Right renal pelvis (tissue), 4 donors: ENCODE results near the gene MAML3. TPM values are rescaled to one million over a fixed set of nuclear protein-coding genes. Genes with fewer than 3 reads are reported as not detected.

Source experiments
- DNase-seq, 4 donors: peaks; one replicate each; pipeline ENCODE4 v3.0.0-alpha.2; 2013; ENCODE audit warnings: low read depth in 4 of 4, low spot score in 3 of 4, missing footprints in 1 of 4
- polyA plus RNA-seq, 4 donors: library from polyadenylated mRNA; unstranded; fragments of 120-200 nt; gene quantifications; one replicate each; pipeline ENCODE4 v1.2.1, GENCODE V29; 2013; ENCODE audit not compliant: insufficient read length in 4 of 4

The MAML3 gene
- polyA plus RNA-seq, 4 donors = 17.4 to 19.8 (median 17.9) TPM

DNA sequence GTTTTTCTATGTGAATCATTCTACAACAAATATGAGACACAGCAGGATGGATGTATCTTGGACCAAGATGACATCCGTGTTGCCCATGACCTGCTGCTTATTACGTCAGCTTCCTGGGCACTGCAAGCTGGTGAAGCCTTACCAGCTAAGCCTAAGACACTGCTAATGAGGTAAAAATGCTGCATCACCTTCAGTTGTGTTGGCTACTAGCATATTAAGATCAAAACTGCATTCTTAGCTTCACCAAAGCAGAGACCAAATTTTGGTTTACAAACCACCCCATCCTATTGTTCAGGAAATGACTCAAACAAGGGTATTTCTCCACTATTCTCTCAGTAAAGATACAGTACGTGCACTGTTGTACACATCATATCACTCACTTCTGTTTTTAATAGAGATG is 50.3 kb downstream of the MAML3 start:
- no peak for DNase-seq

DNA sequence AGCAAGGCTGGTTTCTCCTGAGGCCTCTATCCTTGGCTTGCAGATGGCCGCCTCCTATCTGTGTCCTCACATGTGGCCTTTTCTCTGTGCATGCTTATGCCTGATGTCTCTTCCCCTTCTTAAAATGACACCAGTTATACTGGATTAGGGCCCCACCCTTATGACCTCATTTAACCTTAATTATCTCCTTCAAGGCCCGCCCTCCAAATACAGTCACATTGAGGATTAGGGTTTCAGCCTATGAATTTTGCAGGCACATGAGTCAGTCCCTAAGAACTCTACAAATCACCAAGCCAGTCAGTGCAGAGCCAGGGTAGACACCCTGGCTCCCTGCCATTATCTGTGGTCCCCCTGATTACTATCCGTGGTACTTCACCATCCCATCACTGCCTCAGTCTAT is 51.6 kb downstream of the MAML3 start:
- no peak for DNase-seq

DNA sequence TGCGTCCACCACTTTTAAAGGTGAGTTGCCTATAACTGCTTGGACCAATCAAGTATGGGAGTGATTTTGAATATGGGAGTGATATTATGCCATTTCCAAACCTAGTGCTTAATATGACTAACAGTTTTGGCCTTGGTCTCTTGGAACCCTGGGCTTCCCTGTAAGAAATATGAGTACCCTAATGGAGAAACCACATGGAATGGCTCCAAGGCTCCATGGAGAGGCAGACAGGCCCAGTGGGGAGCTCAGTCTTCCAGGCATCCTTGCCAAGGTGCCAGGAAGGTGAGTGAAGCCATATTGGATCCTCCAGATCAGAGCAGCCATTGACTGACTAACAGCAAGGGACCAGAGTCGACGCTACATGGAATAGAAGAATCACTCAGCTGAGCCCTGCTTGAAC is 53.2 kb downstream of the MAML3 start:
- DNase-seq = no peak

DNA sequence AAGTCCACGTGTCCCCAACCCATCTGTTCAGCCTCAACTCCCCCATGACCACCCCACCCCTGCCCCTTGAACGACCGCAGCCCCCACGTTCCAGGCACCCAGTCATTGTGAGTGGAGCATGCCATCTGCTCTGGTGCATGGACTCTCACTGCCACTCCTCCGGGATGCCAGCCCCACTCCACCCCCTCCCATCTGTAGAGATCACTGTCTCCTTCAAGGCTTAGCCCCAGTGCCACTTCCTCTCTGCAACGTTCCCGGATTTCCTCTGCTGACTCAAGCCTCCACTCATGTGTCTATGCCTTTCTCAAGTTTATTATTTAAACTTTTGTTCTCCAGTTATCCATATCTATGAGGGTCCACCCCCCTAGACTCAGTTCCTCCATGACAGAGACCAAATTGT is 54.0 kb downstream of the MAML3 start:
- DNase-seq = no peak

DNA sequence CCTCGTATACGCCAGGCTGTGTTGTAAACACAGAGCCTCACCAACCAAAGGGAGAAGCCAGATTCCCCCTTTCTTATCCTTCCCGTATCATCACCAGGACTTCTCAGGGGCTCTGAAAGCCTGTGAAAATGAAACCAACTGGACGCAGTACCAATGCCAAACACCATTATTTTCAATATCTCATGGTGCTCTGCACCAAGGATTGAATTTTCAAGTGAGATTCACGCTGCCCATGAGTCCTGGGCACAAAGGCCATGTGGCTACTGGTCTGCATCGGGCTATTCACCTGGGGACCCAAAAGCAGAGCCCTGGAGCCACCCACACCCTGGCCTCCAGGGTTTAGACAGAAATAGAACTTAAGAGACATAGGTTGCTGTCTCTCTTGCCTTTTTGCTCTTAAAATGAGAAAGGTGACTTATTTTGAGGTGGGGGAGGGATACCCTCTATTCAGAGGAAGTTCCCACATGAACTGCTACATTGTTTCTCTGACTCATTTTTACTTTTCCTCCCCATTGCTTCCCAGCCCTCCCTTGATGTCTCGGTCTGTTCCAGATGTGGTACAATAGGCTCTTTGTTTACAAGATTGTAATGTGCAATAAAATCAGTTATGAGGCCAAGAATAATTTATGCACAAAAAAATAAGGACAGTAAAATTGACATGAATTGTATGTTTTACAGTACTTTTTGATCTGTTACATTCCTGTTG is 55.4 kb downstream of the MAML3 start:
- no peak for DNase-seq

DNA sequence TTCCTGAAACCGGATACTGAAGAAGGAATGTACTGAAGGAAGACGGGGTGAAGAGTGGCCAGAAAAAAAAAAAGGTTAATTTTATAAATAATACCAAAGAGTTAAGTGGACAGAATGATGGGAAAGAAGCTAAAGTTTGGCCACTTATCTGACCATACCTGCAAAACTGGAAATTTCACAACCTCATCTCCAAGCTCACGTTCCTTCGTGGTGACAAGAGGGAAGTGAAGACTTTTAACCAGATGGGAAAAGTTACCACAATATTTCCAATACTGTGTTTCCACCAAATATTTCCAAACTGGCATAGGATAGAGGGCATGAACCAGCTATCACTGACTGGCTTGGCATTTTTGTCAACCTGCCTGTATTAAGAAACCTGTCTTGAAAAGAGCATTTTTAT is 56.4 kb downstream of the MAML3 start:
- no peak for DNase-seq

DNA sequence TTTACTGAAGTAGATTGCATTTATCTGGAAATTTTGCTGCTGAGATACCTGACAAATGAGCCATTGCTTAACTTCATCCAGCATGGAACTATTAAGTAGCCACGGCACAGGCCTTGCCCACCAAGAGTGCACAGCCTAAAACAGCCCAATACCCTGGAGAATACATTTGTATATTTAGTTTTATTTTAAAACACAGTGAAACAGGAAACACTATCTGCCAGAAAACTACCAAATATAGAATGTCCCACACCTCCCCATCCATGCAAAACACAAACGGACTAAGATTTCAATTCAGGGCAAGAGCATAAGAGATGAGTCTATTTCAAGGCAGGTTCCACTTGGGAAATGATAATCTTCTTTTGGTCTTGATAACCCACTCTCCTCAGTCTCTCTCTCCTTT is 57.1 kb downstream of the MAML3 start:
- no peak for DNase-seq

DNA sequence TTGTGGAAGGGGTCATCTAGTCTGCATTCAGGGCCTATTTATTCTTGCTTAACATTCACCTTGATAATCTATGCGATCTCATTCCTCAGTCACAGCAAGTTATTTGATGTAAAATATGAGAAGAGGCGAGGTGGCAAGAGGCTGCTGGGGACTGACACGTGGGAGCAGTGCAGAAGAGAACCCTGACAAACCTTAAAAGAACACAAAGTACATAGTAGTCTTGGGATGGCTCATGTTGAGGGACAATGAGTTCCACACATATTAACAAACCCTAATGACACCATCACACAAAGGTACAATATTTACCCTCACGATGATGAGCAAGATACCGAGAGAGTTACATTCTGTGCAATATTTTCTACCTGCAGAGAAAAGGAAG is 57.5 kb downstream of the MAML3 start:
- DNase-seq = no peak

DNA sequence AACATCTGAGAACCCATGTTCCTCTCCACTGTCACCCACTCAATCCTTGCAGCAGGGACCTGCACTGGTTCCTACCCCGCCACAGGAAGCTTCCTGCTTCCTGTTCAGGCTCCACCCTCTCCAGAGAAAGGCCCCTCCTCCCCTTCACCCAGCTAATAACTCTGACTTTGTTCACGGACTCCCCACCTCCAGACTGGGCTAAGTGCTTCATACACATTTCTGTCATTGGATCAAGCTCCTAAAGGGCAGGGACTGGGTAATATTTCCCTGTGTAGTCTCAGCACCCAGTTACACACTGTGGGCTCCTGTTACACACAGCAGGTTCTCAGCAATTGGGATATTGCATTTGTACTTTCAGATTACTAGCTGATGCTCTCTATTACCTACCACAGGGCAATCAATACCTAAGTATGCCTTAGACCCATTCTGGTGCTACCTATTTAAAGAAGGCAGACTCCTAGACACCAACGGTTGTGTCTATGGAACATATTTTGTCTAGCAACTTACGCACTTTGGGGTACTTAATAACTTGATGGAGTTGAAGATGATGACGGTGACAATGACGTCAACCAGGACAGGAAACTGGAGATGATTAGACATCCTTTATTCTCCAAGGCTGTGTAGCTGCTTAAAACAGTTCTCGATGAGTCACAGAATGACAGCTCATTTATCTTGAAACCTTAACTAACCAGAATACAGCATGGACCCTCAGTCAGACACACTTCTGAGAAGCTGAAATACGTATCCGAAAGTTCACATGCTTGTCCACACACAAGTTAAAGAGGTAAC is 58.1 kb downstream of the MAML3 start:
- DNase-seq = no peak

DNA sequence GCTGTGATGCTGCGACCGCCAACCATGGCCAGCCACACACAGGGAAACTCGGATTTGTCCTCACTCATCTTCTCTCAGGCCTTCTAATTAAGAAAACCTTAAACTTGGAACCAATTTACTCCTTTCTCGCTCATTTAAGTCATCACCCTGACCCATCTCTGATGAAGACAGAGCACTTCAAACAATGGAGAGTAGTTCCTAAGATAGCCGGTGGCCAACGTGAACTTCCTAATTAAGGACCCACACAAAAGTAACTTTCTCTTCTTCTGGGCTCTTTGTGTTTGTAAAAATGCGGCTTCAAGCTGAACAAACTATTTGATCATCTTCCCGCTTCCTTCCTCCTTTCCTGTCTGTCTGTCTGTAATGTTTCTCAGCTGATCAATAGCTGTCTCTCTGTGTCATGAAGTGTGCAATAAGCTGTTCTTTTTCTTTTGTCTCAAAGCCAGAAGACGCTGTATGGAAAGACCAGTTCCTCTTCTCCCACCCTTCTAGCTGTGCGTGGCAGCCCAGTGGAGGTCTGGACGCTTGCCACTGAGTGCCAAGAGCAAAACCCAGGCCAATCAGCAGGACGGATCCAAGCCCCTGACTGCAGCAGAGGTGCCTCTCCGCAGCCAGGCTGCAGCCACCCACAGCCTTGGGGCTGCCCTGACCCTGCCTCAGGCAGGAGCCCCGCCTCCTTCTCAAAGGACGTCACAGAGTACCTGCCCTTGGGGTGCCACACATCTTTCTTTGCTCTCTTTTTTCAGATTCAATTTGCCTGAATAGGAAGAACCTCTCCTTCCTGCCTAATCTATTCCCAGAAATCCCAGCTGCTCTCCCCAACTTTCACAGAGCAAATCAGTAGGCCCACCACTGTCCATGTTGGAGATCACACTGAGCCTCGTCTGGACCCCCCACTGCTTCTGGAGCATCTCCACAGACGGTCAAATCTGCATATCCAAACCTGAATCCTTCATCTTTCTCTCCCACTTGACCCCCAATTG is 59.3 kb downstream of the MAML3 start:
- DNase-seq = no peak

DNA sequence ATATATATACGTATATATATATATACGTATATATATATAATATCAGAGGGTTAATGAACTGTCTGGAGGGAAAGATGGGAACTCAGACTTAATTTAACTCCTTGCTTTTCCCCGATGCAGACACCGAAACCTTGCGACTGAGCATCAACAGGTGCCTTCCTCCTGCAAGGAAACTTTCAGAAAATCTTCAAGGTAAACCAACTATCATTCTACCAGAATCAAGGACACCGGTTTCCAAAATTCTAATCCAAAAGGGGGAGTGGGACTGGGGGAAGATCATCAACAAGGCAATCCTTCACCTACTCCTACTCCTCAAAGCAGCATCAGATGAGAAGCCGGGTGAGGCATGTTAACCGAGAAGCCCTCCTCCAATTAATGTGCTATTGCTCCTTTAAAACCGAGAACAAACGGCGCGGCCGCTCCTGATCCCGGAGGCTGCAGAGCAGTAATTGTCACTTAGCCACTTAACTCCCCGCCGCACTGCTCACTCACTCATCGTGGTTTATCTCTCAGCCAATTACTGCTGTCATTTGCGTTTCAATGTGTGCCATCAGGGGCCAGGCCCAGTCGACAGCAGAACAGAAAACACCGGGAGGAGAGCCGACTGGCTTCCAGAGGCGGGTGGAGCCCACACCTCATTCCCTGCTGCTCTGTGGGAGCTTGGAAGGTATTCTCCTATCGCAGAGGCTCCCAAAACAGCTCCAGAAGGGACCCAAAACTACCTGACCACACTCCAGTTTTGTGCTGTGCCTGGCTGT is 61.7 kb downstream of the MAML3 start:
- DNase-seq = no peak

DNA sequence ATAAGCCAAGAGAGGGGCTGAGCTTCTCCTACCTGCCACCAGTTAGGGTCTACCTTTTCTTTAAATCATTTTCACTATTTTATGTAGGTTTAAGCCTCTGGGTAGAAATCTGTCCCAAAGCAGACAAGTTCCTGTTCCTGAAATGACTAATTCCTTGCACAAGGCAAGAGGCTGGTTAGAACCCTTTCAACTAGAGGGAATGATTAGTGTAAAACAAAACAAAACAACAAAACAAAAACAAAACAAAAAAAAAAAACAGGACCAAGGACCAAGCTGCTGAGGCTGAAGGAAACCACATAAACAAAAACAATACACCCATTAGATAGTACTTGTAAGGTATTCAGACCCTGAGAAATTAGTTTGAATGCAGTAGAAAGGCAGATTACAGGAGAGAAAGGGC is 62.7 kb downstream of the MAML3 start:
- no peak for DNase-seq

DNA sequence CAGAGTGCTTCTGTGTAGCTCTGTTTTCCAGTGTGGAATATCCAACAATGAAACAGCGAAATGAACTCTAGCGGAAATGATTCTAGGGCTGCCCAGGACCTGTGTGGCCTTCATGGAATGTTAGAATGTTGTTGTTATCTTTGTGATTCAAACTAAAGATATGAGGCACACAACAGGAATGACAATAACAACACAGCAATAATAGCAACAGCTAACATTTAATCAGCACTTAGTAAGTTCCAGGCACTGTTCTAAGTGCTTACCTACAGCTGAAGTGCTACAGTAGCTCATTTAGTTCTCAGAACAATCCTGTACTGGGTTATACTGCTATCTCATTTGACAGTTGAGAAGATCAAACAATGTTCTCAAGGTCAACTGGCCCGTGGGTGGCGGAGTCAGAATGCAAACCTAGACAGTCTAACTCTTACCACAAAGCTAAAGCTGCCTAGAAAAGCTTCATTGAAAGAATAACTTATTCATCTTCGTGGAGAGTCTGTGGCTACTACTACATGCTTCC is 63.7 kb downstream of the MAML3 start:
- no peak for DNase-seq

DNA sequence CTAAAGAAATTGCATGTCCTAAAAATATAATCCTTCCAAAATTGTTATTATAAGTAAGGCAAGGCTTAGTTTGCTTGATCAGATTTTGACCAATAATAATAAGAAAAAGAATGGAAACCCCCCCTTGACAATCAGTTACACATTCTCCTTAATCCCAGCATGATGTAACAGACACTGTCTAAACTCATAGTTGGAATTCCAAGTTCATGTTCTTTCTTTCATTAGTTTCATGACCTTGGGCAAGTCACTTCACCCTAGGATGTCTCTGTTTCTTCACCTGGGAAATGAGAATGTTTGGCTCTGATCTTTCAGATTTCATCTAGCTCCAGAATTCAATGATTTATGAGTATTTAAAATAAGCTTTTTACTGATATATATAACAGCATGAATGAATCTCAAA is 64.8 kb downstream of the MAML3 start:
- no peak for DNase-seq

DNA sequence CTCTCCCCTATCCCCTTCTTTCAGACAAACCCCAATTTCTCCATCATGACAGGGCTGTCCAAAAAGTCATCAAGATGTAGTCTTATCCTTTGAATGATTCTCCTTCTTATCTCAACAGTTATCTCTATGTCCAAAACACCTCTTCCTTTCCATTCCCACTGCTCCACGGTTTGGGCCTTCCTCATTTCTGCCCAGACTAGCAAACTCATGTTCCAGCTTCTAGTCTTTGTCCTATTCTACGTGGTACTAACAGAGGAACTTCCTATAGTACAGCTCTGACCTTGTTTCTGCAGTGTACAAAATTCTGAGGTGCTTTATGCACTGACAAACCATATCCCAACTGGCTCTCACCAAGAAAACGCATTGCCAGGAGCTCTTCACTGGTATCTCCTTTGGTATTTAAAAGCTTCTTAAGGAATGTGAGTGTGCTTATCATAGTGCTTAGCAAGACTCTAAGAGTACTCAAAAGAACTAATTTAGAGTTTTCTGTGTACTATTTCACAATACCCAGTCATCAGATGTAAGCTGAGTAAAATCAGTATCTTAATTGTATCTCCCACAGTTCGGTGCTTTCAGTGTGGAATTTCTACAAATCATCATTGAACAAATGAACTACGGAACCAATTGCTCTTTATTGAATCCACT is 65.5 kb downstream of the MAML3 start:
- DNase-seq = no peak

DNA sequence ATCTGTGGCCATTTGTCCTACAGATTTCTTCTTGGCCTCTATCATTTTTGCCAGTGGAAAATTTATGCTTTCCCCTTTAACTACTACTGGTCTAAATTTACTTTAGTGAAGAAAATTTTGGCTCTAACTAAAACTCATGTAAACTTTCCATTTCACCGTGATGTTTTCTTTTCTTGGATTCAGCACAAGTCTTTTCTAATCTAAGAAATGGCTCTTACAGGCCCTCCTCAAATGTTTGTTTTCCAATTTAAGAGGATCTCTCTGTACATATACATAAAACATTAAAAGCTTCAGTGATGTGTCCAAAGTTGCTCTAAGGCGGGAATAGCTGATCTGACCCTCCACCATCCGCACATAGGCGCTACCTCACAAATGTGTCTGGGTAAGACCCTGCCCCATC is 68.1 kb downstream of the MAML3 start:
- no peak for DNase-seq

DNA sequence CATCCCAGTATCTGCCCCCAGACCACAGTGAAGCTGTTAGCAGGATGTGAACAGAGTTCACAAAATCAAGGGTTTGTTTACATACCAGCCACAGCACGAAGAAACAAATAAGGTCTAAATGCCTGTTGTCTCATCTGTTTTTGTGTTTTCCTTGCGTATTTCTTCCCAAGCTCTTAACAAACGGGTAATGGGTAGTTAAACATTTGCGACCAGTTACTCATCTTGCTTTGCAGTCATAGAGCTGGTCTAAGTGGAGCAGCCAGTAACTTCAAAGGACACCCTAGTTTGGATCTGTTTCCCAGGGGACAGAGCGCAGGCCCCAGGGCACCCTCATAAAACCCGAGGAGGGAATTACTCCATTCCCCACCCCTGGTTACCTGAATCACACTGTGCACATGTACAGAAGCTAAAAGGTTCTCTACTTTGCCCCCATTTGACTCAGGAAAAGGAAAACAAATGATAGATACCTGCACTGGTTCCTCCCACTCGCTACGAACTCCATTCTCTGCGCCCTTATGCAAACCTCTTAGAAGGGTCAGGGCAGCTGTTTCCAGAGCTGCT is 68.8 kb downstream of the MAML3 start:
- no peak for DNase-seq

DNA sequence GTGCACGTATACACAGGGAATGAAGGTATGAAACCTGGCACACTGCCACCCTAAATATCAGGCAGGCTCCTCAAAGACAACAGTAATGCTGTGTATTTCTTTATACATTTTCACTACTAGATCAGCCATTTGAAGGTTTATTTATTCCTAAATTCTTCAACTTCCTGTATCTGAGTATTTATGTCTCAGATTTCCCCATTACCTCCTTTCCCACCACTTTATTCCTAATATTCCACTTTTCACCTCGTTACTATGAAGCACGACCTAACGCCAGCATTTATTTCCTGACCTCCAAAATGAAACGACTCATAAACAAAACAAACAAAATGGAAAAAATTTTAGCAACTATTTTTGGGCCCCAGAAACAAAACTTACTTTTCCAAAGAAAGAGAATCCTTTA is 69.6 kb downstream of the MAML3 start:
- DNase-seq = no peak

DNA sequence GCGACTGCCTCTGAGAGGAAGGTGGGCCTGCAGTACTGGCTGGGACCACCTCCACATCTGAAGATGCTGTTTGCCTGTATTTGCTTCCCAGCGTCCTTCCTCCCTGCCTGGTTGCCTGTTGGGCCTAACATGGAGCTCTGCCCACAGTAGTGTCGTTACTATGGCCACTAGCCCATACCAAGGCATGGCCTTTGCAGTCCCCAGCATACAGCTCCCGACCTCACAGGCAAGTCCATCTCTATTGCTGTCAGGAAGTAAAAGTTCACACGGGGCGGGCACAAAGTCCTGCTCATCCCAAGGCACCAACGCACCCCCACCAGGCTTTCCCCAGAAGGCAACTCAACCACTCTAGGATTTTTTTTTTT is 71.6 kb downstream of the MAML3 start:
- DNase-seq = no peak
